ENCODE results near the gene KCNE3.

GRCh38 chr11:74452366-74452765 lies 15.0 kb downstream of the KCNE3 start:
- TF ChIP-seq POLR2A (IDR thresholded peaks at IDR 0.05) = no peak
- TF ChIP-seq CTCF (IDR thresholded peaks at IDR 0.05) = no peak

Measured in esophagus squamous epithelium (tissue), 4 donors.